Stimulated activated naive CD8-positive, alpha-beta T cell treated with anti-CD3 and anti-CD28 coated beads, Interleukin-15, amount 100 ng/mL, for 72 hours (primary cell): ENCODE results near the gene UVSSA.
A peak's percentile ranks its signal among the peaks of the same experiment; 100 is the strongest.

ENCODE experiments used
- ATAC-seq: fragments of 150-1000 bp; cut with Tn5 transposase; 2 replicates; pipeline ENCODE4 v1.10.0; 2021; ENCODE audit warnings: mild to moderate bottlenecking, moderate library complexity
- DNase-seq, 2 donors: peaks; one replicate each; pipeline ENCODE4 v3.0.0; 2021 to 2022
- H3K27ac Mint-ChIP-seq, 2 donors: one replicate each; pipeline ENCODE4 v1.8.0; 2022; ENCODE audit warnings: mild to moderate bottlenecking in 2 of 2, mixed read lengths in 2 of 2, moderate library complexity in 2 of 2
- H3K27me3 Mint-ChIP-seq: one replicate; pipeline ENCODE4 v1.8.0; 2022; ENCODE audit warnings: mixed read lengths
- H3K4me1 Mint-ChIP-seq: one replicate; pipeline ENCODE4 v1.8.0; 2022; ENCODE audit warnings: mild to moderate bottlenecking, mixed read lengths
- H3K4me3 Mint-ChIP-seq, 2 donors: one replicate each; pipeline ENCODE4 v1.8.0; 2022; ENCODE audit warnings: mild to moderate bottlenecking in 2 of 2, mixed read lengths in 2 of 2, moderate library complexity in 1 of 2
- H3K9me3 Mint-ChIP-seq, 2 donors: one replicate each; pipeline ENCODE4 v1.8.0; 2022; ENCODE audit warnings: mixed read lengths in 2 of 2

The UVSSA gene, protein sequence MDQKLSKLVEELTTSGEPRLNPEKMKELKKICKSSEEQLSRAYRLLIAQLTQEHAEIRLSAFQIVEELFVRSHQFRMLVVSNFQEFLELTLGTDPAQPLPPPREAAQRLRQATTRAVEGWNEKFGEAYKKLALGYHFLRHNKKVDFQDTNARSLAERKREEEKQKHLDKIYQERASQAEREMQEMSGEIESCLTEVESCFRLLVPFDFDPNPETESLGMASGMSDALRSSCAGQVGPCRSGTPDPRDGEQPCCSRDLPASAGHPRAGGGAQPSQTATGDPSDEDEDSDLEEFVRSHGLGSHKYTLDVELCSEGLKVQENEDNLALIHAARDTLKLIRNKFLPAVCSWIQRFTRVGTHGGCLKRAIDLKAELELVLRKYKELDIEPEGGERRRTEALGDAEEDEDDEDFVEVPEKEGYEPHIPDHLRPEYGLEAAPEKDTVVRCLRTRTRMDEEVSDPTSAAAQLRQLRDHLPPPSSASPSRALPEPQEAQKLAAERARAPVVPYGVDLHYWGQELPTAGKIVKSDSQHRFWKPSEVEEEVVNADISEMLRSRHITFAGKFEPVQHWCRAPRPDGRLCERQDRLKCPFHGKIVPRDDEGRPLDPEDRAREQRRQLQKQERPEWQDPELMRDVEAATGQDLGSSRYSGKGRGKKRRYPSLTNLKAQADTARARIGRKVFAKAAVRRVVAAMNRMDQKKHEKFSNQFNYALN

GRCh38 chr4:1346781-1347409 is at the start of gene UVSSA:
UVSSA (plus strand) TSS chr4:1347208; CDS start chr4:1348092, 884 bp downstream.
- DNase-seq (peak; percentile 100), ATAC-seq (peak; percentile 96)
- H3K27ac Mint-ChIP-seq, result peak within 1 kb of the TSS; percentile 93 to 96
- H3K4me3 Mint-ChIP-seq, result peak within 1 kb of the TSS; percentile 89 to 94
- peaks cover 57% of the 10 kb centered on the region for H3K4me1 Mint-ChIP-seq
- no peaks in the 10 kb centered on the region for H3K9me3 Mint-ChIP-seq
- no peaks in the 10 kb centered on the region for H3K27me3 Mint-ChIP-seq

DNA sequence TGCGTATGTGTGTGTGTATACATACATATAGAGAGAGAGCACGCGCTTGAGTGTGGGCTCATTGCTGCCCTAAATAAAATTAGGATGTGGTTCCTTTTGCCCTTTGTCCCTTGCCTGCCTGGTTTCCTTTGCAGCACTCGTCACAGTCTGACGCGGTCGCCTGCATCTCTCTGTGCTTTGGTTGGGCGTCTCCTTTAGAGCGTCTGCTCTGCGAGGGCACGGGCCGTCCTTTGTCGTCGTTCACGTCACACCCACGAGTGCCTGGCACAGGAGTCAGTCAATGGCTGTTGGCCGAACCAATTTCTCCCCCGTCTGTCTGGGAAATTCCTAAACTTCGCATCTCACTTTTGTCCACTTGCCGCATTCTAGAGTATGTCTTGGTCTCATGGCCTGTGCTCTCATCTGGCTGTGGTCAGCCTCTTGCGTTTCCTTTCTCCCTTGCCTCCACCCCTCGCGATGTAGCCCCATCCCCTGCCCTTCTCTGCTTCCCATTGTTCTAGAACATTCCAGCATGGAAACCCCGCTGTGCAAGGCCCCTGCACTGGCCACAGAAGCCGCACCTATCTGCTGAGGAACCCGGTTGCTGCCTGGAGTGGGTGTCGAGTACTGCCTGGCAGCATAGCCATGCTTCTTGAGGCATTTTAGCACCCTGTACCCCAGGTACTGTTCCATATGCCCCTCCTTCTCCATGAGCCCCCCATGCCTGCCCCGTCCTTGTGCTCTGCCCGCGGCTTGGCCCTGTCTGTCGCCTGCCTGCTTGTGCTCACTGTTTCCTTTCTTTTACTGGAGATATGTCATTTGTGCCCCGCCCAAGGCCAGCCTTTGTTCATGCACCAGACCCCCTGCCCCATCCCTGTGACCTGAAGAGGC is 49.3 kb upstream of the UVSSA start:
- DNase-seq (no peak), ATAC-seq (no peak)
- H3K27ac Mint-ChIP-seq, result peak overlapping the region in 1 of 2 donors; percentile 61
- no peaks in the 10 kb centered on the region for H3K9me3 Mint-ChIP-seq
- H3K27me3 Mint-ChIP-seq, result no peaks in the 10 kb centered on the region
- peaks cover 78% of the 10 kb centered on the region for H3K4me1 Mint-ChIP-seq
- no peak overlapping the region for H3K4me3 Mint-ChIP-seq

DNA sequence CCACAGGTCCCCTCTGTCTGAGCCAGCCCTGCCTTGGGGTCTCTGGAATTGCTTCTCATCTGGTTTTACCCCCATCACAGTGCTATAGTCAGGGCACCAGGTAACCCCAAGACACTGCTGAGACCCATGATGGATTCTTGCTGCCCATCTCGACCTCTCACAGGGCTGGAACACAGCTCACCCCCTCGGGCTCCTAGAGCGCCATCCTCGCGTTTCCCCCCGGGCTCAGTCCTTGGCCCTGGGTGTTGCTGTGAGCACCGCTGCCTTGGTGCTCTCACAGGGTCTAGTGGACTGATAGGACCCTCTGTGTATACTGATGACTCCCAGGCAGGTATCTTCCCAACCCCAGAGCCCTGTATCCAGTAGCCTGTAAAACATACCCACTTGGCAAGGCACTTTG is 48.5 kb upstream of the UVSSA start:
- Mint-ChIP-seq H3K9me3 (no peaks in the 10 kb centered on the region), H3K4me1 (peaks cover 73% of the 10 kb centered on the region), H3K27ac (peak overlapping the region in 1 of 2 donors; percentile 30), H3K4me3 (no peak overlapping the region), H3K27me3 (no peaks in the 10 kb centered on the region)
- DNase-seq (no peak), ATAC-seq (no peak)

DNA sequence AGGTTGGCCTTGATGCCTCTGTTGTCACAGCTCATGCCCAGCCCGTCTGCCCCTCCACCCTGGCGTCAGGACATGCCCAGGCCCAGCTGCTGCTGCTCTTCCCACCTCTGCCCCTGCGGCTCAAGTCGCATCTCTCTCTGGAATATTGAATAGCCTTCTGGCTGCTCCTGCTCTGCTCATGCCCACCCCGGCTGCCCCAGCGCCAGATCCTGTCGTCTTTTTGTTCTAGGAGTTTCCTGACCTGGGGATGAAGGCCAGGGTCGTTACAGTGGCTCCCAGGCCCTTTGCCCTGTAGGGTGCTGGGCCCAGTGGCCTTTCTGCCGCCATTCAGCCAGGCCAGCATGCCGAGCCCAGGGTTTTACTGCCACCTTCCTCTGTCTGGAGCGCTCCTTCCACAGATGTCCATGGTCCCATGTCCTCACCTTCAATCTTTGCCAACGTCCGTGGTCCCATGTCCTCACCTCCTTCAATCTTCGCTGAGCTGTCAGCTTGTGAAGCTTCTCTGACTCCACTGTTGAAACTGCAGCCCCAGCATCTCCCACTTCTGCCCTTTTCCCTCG is 47.6 kb upstream of the UVSSA start:
- DNase-seq (no peak), ATAC-seq (no peak)
- Mint-ChIP-seq H3K4me1 (peaks cover 64% of the 10 kb centered on the region), H3K9me3 (no peaks in the 10 kb centered on the region), H3K27ac (peak overlapping the region; percentile 86 to 92), H3K4me3 (no peak overlapping the region), H3K27me3 (no peaks in the 10 kb centered on the region)

DNA sequence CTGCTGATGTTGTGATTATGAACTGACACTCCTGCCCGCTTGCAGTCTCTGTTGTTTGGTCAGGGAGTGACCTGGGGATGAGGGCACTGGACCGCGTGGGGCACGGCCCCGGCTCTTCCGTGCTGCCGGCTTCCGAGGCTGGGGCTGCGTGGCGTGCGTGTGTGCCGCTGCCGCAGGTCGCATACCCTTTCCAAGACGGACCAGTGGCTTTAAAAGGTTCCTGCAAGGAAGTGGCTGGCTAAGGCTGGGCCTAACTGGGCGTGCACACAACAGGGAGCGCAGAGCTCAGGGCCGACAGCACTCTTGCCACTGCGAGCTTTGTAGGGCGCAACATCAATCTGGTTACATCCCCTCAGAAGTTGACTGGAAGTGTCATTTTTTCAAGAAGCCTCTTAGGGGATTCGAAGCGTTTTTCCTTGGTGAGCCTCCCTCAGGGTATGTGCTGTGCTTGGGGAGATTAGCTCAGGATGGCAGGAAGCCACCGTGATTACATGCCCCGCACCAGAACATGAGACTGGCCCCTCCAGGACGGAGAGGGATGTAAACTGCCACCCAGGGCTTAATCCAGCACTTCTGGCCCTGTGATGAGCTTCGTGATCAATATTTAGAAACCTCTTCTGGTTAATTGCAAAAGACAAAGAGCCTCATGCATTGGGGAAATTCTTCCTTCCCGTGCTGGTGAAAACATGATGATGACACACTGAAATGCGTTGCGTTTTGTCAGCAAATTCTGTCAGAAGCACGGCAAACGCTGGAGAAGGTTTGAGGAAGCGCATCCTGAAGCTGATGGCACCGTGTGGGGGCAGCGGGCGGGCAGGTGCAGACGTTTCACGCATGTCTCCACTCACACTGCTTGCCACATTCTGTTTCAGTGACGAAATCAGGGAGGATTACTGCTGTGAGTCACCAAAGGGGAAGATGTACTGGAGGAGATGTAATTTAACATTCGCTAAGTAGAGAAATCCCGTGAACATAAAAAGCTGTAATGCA is 46.2 kb upstream of the UVSSA start:
- H3K4me1 Mint-ChIP-seq, result peaks cover 65% of the 10 kb centered on the region
- DNase-seq, result no peak
- H3K4me3 Mint-ChIP-seq, result no peak overlapping the region
- no peak for ATAC-seq
- no peaks in the 10 kb centered on the region for H3K9me3 Mint-ChIP-seq
- H3K27me3 Mint-ChIP-seq, result no peaks in the 10 kb centered on the region
- peak overlapping the region; percentile 42 to 76 for H3K27ac Mint-ChIP-seq

GRCh38 chr4:1302159-1302558 is 44.8 kb upstream of the UVSSA start:
- ATAC-seq, result no peak

DNA sequence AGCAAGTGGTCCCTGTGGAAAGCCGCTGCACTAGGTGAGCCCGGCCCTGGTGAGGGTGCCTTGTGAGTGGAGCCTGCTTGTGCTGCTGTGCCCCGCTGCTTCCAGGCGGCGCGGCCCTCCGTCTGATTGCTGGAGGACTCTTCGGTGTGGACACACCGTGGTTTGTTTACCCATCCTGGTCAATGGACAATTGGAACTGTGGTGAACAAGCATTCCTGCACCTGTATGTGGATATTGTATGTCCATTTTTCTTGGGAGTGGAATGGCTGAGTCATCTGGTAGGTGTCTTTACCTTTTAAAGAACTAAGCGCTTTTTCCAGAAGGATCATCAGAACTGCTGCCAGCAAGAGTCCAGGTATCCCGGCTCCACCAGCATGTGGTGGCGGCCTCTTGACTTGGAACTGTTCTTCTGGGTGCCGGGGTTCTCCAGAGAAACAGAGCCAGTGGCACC is 41.7 kb upstream of the UVSSA start:
- ATAC-seq, result no peak
- Mint-ChIP-seq H3K27ac (peak overlapping the region in 1 of 2 donors; percentile 57), H3K9me3 (no peaks in the 10 kb centered on the region), H3K27me3 (no peaks in the 10 kb centered on the region), H3K4me3 (peak overlapping the region in 1 of 2 donors; percentile 64), H3K4me1 (peaks cover 69% of the 10 kb centered on the region)
- DNase-seq, result no peak

More at GRCh38 chr4:1302159-1302558, 44.8 kb upstream of the UVSSA start:
- Mint-ChIP-seq H3K27ac (no peak overlapping the region), H3K9me3 (no peaks in the 10 kb centered on the region), H3K4me1 (peaks cover 69% of the 10 kb centered on the region), H3K4me3 (no peak overlapping the region), H3K27me3 (no peaks in the 10 kb centered on the region)
- no peak for DNase-seq

DNA sequence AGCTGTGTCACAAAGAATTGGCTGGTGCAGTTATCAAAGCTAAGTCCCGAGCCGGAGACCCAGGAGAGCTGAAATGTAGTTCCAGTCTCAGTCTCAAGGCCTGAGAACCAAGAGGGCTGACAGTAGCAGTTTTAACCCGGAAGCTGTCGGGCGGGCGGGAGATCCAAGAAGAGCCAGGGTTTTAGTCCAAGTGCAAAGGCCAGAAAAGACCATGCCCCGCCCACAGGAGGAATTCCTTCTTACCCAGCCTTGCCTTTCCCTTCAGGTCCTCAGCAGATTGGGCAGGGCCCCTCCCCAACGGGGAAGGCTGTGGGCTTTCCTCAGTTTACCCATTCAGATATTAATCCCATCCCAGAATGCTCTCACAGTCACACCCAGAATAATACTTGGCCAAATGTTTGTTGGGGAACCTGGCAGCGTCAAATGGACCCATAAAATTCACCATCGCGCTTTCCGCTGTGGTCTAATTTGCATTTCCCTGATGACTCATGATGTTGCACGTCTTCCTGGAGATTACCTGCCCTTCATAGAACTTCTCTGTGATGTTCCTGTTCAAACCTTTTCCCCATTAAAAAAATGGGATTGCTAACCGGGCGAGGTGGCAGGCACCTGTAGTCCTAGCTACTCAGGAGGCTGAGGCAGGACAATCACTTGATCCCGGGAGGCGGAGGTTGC is 41.1 kb upstream of the UVSSA start:
- Mint-ChIP-seq H3K4me3 (peak overlapping the region; percentile 45 to 64), H3K9me3 (no peaks in the 10 kb centered on the region), H3K27me3 (no peaks in the 10 kb centered on the region), H3K4me1 (peaks cover 69% of the 10 kb centered on the region), H3K27ac (peak overlapping the region; percentile 60 to 84)
- ATAC-seq (peak; percentile 61), DNase-seq (peak in 1 of 2 donors; percentile 46)

GRCh38 chr4:1307951-1308735 is 38.9 kb upstream of the UVSSA start:
- Mint-ChIP-seq H3K27me3 (no peaks in the 10 kb centered on the region), H3K4me1 (peaks cover 77% of the 10 kb centered on the region), H3K9me3 (no peaks in the 10 kb centered on the region), H3K4me3 (no peak overlapping the region), H3K27ac (peak overlapping the region in 1 of 2 donors; percentile 64)
- ATAC-seq (no peak), DNase-seq (no peak)

DNA sequence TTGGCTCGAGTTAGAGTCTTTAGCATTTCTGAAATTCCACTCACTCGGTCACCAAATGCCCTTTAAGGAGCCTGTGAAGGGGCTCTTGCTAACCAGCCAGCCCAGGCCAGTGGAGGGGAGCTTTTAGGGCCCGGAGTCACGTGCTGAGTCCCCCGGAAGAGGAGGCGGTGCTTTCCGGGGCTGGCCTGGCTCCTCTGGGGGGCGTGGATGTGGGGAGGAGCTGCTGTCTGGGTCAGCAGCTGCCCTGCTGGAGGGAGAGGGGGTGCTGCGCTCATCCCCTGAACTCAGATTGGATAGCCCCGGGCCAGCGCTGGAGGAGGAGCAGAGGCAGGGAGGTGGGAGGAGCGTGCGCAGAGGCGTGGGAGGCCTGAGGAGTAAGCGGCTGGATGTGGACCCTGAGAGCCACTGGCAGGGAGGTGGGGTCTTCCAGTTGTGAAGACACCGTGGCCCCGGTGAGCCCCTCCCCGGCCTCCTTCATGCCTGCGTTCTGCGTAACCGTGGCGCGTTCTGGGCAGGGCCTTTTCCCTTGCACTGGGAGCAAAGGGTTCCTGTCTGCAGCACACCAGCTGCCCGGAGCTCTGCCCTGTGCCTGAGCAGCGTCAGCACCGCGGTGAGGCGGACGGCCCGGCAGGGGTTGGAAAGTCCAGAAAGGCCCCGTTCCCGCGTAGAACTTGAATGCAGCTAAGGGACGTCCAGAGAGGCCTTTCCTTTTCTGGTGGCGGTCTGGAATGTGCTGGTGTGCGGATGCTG is 37.6 kb upstream of the UVSSA start:
- Mint-ChIP-seq H3K27me3 (no peaks in the 10 kb centered on the region), H3K27ac (peak overlapping the region; percentile 48 to 86), H3K4me3 (peak overlapping the region; percentile 74 to 86), H3K9me3 (no peaks in the 10 kb centered on the region), H3K4me1 (peaks cover 77% of the 10 kb centered on the region)
- peak; percentile 47 to 54 for DNase-seq
- ATAC-seq, result peak; percentile 80

- Mint-ChIP-seq H3K27ac (no peak overlapping the region), H3K9me3 (no peaks in the 10 kb centered on the region), H3K4me3 (peak overlapping the region; percentile 22 to 86), H3K4me1 (peaks cover 74% of the 10 kb centered on the region), H3K27me3 (no peaks in the 10 kb centered on the region)
- DNase-seq (no peak), ATAC-seq (no peak)
These were observed 36.8 kb upstream of the UVSSA start for GRCh38 chr4:1310031-1310795.
